Stimulated activated CD8-positive, alpha-beta memory T cell treated with anti-CD3 and anti-CD28 coated beads, Interleukin-7, amount 100 ng/mL, for 4 hours (primary cell): ENCODE measurements around the gene CDKL1.
"Not testable (repeated sequence)": the region's sequence is repeated elsewhere in the genome, so short reads cannot be mapped to it uniquely, and the experiment has no call there.

Experiments
- DNase-seq, 2 donors: peaks; one replicate each; pipeline ENCODE4 v3.0.0-alpha.2; 2020; ENCODE audit warnings: low read depth in 2 of 2

Gene CDKL1

GRCh38 chr14:50357124-50357523 is 39.6 kb downstream of the CDKL1 start:
- DNase-seq = no peak

GRCh38 chr14:50356283-50356682 is 40.4 kb downstream of the CDKL1 start:
- DNase-seq = not testable (repeated sequence)

GRCh38 chr14:50355692-50356091 is 41.0 kb downstream of the CDKL1 start:
- no peak for DNase-seq

GRCh38 chr14:50354527-50354926 is 42.2 kb downstream of the CDKL1 start:
- DNase-seq = no peak

GRCh38 chr14:50353126-50353525 is 43.6 kb downstream of the CDKL1 start:
- no peak for DNase-seq

- DNase-seq = no peak
Observed at GRCh38 chr14:50352584-50352983, 44.1 kb downstream of the CDKL1 start.

- no peak for DNase-seq
Observed at GRCh38 chr14:50350975-50351374, 45.7 kb downstream of the CDKL1 start.

GRCh38 chr14:50348933-50349332 is 47.7 kb downstream of the CDKL1 start:
- DNase-seq = no peak

- no peak for DNase-seq
Observed at GRCh38 chr14:50347521-50347920, 49.2 kb downstream of the CDKL1 start.

GRCh38 chr14:50345846-50346422 is 50.7 kb downstream of the CDKL1 start:
- DNase-seq = no peak

- DNase-seq = no peak
Observed at GRCh38 chr14:50344876-50345563, 51.7 kb downstream of the CDKL1 start.

- DNase-seq = peak; percentile 48 to 54
Observed at GRCh38 chr14:50344116-50344775, 52.4 kb downstream of the CDKL1 start.

GRCh38 chr14:50343434-50343833 is 53.2 kb downstream of the CDKL1 start:
- DNase-seq = no peak

GRCh38 chr14:50342221-50343078 is 54.2 kb downstream of the CDKL1 start:
- DNase-seq = no peak

- no peak for DNase-seq
Observed at GRCh38 chr14:50340963-50341362, 55.7 kb downstream of the CDKL1 start.

GRCh38 chr14:50340045-50340444 is 56.6 kb downstream of the CDKL1 start:
- DNase-seq = no peak

GRCh38 chr14:50339178-50339804 is 57.4 kb downstream of the CDKL1 start:
- DNase-seq = no peak

GRCh38 chr14:50338587-50338986 is 58.1 kb downstream of the CDKL1 start:
- no peak for DNase-seq

GRCh38 chr14:50335989-50336824 is 60.5 kb downstream of the CDKL1 start:
- no peak for DNase-seq

- no peak for DNase-seq
Observed at GRCh38 chr14:50335389-50335788, 61.3 kb downstream of the CDKL1 start.

GRCh38 chr14:50334211-50334610 is 62.5 kb downstream of the CDKL1 start:
- DNase-seq = no peak
